RCC 7860 (cell line): Measurements from ENCODE around the gene GALNT9.
"Not testable (repeated sequence)": the region's sequence is repeated elsewhere in the genome, so short reads cannot be mapped to it uniquely, and the experiment has no call there.

Experiments
- DNase-seq: peaks from one replicate; pipeline ENCODE4 v3.0.0-alpha.2; 2015; ENCODE audit warnings: low spot score
- FAIRE-seq: peaks from 2 replicates; lab custom pipeline; 2012; peaks lifted over from hg19 to GRCh38; lab: Jason Lieb, UNC

The GALNT9 gene

DNA sequence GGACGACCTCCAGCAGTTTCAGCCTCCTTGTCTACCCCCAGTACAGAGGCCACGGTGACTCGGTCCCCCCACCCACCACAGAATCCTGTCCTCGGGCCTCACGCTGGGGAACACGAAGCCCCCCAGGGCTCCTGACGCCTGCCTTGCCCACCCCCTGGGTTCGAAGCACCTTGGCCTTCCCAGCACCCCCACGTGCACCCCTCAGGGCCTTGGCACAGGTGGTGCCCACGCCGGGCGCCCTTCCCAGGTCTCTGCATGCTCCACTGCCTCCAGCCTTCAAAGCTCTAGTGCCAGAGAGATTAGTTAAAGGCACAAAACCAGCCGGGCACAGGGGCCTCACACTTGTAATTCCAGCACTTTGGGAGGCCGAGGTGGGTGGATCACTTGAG is 123.3 kb downstream of the GALNT9 start:
- no peak for FAIRE-seq
- no peak for DNase-seq

DNA sequence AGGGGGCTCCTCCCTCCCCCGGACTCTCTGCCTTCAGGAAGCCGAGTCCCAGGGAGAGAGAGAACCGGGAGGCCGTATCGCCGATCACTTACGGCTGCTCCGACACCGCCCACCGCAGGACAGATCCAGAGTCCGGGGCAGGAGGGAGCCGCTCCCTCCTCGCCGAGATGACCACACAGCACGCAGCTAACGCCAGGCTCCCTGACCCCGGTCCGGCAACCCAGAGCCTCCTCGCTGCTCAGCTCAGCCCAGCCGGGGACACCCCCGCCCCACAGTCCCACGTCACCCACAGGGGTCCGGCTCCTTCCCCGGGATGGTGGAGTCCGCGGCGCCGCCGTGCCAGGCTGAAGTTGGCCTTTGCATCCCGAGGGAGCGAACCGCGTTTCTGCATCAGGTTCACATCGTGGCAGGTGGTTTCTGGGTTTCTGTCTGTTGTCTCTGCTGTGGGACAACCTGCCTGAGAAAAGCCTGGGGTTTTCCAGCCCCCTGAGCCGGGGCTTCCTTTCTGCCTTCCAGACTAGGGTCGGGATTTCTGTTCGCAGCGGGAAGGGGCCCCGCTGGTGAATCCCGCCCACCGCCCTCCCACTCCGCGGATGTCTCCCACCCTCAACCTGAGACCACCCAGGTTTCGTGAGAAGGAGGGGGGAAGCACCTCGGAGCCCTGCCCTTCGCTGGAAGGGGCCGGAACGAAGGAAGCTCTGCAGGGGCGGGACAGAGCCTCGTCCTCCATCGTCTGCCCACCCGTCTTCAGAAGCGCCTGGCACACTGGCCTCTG is 123.9 kb downstream of the GALNT9 start:
- DNase-seq (no peak), FAIRE-seq (no peak)

DNA sequence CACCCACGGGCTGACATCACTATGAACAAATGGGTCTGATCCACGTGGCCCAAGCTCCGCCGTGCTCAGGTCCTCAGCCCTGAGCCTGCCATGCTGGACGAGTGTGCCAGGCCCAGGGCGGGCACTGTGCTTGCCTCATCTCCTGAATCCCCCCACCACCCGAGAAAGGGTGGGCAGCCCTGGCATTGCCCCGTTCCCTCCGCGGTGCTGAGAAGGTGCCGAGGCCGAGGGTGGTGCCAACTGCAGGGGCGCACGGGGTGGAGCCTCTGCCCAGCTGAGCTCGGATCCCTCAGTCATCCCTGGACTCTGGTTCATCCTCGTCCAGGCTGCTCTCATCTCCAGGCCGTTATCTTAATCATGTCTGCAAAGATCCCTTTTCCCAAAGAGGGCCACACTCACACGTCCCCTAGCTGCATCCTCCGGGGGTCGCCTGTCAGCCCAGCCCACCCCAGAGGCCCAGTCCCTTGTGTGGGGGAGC is 124.6 kb downstream of the GALNT9 start:
- no peak for FAIRE-seq

DNA sequence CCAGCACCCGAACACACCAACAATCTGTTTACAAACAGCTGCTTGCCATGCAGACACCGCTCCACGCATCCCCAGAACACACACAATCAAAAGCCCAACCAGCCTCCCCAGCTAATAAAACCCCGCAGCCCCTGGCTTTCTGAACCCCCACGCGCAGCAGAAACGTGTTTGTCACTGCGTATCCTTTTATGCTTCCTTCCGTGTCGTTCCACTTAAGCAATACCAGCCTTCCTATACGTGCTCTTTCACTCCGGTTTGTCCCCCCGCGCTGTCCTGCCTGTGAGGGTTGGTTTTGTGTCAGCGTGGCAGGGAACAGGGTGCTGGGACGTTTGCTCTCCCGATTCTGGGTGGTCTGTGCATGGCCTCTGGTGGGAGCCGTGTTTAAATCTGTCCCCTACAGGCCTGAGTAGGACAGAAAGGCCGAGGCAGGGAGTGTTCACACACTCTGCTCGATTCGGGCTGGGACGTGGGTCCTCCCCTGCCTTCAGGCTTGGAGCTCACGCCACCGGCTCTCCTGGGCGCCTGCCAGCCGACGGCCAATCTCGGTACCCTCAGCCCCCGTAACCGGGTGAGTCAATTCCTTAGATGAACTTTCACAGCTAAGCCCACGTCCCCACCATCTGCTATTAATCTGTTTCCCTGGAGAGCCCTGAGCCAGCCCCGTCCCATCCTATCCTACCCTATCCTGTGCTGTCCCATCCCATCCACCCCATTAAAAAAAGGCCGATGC is 125.2 kb downstream of the GALNT9 start:
- FAIRE-seq (no peak), DNase-seq (no peak)

More for the DNA sequence above, 124.6 kb downstream of the GALNT9 start:
- no peak for DNase-seq

DNA sequence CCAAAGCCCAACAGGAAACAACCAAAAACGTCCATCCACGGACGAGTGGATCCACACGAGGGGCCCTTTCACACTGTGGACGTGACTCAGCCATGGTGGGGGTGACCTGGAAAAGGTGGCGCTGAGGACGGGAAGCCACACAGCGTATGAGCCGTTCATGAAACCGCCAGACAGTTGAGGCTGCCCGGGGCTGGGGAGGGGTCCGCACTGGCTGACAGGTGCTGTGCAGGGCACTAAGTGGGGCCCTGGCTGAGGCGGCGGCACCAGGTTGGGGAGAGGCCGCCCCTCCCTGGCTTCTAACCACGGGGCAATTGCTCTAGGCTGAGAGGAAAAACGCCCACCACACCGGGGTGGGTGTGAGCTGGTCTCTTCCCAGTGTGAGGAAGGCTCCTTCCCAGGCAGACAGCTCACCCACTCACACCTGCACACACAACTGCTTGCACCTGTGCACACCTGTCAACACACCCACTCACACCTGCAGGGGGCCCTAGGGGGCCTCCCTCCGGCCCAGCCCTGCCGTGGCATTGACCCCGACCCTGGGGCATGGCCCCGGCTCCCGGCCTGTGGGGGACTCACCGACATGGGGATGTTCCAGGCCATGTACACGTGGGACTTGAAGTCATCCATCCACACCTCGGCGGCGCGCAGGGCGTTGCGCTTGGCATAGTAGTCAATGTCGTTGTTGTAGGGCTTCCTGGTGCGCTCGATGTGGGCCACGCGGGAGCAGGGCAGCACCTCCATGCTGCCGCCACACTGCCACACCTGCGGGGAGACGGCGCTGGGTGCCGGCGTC is 126.3 kb downstream of the GALNT9 start:
- DNase-seq (no peak), FAIRE-seq (no peak)

DNA sequence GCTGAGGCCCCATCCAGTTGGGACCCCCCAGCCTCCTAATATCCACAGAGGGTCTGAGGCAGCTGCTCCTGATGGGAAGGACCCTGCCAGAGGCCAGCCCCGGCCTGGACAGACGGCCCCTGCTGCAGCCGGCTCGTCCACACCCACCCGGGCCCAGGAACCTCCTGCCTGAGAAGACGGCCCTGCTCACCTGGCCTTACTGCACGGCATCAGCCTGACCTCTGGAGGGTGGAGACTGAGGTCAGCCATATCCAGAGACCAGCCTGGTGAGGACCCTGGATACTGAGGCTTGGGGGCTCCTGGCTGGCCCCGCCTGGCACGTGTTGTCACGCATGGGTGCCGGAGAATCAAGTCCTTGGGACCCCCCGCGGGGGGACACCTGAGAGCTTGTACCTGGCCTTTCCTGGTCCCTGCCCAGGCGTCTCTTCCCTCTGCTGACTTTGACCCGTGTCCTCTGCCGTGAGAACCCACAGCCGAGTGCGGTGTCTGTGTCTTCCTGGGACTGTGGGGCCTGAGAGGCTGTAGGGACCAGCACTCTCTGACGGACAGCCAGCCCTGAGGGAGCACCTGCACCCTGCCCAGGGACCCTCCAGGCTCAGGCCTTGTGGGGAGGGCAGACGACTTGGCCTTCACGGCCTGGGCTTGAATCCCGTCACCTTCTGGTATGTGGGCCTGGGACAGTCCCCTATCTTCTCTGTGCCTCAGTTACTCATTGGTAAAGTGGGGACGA is 127.8 kb downstream of the GALNT9 start:
- no peak for DNase-seq
- FAIRE-seq, result no peak

DNA sequence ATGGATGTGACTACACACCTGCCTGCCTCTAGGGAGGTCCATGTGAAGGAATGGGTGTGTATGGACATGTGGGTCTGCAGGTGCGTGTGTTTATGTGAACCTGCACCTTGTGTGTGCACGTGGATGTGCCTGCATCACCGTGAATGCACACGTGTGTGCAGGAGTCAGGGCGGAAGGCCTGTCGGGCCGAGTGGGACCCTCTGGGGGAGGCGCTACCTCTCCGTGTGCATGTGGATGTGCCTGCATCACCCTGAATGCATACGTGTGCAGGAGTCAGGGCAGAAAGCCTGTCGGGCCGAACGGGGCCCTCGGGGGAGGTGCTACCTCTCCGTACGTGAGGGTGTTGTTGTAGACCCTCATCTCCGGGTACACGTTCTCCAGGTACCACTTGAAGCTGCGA is 128.6 kb downstream of the GALNT9 start:
- no peak for FAIRE-seq
- no peak for DNase-seq

DNA sequence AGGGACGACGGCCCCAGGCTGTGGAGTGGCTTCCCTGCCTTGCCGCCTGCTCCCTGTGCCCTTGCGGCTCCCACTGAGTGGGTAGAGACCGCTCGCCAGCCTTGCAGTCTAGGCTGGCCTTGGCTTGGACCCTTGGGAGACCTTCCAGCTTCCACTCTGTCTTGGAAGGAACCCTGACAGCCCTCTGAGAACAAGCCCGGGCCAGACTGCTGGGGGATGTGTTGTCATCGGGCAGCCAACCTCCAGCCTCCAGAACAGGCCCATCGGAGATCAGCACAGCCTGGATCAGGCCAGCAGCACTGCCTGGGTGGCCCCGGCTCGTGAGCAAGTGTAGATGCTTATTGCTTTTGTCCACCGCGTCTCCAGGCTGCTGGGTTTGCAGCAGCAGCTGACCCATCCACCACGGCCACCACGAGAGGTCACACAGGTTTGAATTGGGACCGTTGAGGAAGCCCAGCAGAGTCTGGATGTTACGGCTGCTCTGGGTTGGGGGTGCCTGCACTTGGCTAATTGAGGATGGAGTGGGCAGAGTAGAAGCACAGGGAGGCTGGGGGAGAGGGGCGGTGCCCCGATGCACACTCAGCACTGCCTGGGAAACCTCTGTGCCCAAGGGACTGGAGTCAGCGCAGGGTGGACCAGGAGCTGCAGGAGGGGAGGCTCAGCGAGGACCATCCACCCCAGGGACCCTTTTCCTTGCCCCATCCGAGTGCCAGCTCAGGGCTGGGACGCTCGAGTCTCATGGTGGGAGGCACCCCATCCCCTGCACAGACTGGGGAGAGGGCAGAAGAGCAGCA is 129.7 kb downstream of the GALNT9 start:
- FAIRE-seq (no peak), DNase-seq (no peak)

DNA sequence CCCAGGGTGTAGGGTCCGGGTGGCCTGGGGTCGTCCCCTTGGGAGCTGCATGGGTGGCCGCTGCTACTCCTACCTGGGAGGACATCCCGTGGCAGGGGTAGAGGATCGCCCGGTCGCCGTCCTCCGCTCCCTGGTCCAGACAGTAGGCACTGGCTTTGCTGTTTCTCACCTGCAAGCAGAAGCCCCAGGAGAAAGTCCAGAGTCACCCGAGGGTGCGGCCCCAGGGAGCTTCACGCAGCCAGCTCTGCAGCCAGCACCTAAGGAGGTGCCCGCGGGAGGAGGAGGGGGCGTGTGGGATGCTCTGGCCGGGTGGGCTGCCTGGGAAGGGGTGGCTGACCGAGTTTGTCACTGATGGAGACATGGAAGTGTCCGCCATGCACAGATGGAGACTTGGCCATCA is 130.3 kb downstream of the GALNT9 start:
- FAIRE-seq, result no peak
- no peak for DNase-seq

DNA sequence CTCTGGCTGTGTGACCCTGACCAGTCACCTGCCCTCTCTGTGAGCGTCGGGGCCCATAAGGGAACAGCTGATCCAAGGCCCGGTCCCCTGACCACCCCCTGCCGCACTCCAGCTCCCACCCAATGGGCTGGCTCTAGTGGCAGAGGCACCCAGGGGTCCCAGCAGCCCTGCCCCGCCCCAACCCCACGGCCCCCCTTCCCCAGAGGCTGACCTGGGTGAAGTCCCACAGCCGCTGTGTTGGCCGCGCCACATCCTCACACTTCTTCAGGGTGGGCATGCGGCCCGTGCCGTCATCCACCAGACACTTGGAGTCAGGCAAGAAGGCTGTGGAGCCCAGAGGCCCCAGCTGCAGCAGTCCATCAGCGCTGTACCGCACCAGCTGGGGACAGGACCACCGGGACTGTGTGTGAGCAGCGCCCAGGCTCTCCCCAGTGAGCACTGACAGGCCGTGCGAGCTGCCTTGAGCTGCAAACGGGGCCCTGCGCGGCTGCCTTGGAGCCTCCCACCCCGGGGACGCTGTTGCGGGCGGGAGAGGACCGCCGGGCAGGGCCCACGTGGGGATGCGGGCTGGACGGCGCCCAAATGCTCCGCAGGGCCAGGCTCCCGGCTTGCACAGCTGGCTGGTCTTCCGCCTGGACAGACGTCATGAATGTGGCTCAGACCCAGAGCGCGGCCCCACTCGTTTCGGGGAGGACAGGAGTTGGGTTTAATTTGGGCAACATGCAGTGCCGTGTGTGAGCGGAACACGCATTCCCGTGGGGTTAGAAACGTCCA is 131.6 kb downstream of the GALNT9 start:
- FAIRE-seq, result no peak
- no peak for DNase-seq

DNA sequence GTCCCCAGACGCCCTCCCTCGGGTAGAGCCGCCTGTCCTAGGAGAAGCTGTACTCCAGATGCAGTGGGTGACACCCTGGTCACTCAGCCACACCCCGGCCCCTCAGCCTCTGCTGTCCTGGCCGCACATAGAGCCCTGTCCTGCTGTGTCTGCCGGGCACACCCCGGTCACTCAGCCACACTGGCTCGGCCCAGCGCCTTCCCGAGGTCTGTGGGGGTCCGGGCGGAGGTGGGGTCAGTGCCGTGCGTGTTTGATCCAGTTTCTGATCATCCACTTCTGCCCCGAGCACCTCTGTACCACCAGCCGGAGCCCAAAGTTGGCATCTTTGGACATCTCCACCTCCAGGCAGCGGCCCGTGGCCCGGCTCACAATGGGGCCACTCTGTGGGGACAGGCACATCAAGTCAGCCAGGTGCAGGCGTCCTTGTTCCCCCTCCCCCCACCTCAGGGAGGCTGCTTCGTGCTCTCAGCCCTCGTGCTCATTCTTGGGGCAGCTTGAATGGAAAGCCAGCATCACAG is 132.5 kb downstream of the GALNT9 start:
- no peak for FAIRE-seq
- no peak for DNase-seq

DNA sequence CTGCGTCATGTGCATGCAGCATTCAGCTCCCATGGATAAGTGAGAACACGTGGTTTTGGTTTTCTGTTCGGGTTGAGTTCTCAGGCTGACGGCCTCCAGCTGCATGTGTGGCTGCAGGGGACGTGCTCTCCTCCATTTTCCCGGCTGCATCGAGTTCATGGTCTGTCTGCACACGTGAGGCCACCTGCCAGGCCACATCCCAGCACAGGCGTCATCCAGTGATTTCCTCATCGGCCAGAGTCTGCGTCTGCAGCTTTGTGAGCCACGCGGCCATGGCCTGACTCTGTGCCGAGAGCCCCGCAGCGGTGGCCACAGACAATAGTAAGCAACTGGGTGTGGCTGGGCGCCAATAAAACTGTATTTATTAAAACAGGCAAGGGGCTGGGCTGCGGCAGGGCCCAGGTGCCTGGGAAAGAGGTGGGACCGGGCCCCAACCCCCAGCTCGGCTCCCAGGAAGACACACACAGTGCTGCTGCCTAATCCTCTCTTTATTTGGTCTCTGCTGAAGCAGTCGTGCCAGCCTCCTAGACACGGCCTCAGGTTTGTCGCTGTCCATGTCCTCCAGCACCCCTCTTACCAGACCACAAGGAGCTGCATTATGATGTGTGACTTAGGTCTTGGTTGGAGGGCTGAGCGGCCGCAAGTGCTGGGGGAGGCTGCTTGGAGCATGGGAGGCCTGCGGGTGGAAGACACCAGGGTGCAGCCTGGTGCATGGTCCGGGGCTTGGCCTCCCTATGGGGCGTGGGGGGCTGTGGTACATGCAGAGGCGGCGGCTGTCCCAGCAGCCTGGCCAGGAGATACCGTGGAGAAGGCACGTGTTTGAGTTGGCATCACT is 133.1 kb downstream of the GALNT9 start:
- FAIRE-seq, result no peak
- no peak for DNase-seq

DNA sequence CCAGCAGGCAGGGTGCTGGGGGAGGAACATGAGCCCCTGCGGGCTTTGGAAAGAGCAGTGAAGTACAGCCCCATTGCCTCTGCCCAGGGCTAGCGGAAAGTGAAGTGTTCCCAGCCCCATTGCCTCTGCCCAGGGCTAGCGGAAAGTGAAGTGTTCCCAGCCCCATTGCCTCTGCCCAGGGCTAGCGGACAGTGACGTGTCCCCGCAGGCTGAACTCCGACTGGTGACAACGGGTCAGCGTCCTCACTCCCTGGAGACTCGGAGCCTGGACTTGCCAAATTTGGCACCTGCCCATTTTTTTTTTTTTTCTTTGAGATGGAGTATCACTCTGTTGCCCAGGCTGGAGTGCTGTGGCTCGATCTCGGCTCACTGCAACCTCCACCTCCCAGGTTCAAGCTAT is 134.1 kb downstream of the GALNT9 start:
- not testable (repeated sequence) for DNase-seq, FAIRE-seq

DNA sequence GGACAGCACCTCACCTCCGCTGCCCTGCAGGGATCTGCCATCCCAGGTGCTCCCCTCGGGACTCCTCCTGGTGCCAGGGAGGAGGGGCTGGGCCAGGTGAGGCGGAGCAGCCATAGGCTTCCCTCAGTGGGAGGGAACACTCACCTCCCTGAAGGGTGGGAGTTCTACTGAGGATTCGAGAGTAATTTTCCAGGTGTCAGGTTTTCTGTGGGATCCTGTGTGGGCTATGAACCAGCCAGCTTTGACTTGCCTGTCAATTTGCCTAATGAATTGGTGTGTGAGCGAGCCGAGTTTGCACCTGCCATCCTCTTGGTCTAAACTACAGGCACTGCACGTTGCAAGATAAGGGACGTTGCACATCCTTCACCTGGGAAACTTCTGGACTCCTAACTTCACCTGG is 134.8 kb downstream of the GALNT9 start:
- FAIRE-seq (no peak), DNase-seq (no peak)

DNA sequence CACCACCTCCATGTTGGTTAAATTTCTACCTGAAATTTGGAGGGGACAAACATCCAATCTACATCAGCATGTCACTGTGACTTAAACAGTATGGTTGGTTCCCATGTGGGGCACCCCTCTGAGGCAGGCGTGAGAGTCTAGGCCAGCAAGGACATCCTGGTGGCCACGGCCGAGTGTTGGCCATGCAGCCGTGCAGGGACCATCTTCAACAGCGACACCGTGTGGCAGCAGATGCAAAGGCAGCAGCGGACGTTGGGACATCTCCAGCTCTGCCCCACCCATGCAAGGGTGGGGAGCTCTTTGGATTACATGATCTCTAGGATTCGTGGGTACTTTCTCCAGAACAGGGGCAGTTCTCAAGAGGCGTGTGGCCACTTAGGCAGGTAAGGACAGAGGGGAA is 135.3 kb downstream of the GALNT9 start:
- FAIRE-seq, result no peak
- no peak for DNase-seq

DNA sequence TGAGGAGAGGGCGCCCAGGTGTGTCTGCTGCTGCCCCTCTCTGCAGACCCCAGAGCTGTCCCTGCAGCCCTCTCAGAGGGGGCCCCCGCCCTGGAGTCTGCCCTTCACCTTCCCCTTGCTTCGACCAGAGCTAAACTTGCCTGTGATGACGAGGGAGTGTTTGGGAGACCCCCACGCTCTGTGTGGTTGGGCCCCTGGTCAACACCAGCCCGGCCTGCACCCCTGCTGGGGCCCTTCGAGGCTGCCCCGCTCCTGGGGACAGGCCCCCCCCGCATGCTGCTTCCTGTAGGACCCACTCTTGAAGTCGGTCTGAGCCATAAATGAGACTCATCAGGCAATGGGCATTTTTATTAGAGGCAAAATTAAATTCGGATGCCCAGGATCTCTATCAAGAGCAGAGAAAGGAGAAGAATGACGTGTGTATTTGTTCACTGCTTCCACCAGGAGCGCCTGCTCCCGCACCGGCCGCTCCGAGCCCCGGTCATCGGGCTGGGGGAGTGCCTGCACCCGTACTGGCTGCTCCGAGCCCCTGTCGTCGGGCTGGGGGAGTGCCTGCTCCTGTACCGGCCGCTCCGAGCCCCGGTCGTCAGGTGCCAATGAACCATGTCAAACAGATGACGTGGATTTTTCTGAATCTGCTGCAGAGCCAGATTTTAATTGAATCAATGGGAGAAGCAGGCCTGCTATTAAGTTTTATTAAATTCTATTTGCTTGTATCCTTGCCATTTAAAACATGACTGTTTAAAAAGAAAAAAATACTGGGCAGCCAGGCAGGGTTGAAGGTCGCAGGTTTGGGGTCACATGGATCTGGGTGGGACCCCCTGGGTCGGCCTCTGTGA is 137.5 kb downstream of the GALNT9 start:
- no peak for DNase-seq
- no peak for FAIRE-seq

DNA sequence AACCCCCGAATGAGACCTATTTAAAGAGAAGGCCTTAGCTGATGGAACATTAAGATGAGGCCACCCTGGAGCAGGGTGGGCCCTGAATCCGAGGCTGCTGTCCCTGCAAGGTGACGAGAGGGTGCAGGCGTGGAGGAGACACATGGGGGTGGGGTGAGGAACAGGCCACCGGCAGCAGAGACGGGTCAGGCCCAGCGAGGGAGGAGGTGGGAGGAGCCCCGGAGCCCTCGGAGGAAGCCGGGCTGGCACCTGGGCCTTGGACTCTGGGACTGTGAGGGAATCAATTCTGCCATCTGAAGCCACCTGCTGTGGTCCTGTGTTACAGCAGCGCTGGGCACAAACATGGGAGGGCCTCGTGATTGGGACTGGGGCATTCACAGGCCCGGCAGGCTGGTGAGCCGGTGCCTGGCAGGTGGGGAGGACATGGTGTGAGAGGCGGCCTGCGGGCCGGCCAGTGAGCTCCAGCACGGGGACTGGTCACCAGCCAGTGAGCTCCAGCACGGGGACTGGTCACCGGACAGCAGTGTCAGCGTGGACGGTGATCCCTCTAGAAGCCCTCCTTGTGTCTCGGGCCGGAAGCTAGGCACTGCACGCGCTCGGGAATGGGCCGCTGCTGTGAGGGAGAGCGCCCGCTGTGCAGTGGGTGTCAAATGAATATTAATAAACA is 138.4 kb downstream of the GALNT9 start:
- FAIRE-seq, result no peak

More for the DNA sequence above, 138.4 kb downstream of the GALNT9 start:
- no peak for DNase-seq
